ACHN (cell line): ENCODE data around the gene WTAP.
"Not testable (repeated sequence)": the region's sequence is repeated elsewhere in the genome, so short reads cannot be mapped to it uniquely, and the experiment has no call there.

Experiments used
- DNase-seq: peaks from one replicate; pipeline ENCODE4 v3.0.0-alpha.2; 2015
- in situ Hi-C: cut with HindIII; loops from 2 replicates; pipeline ENCODE4 v1.10.0; 2017; ENCODE audit warnings: low sequenced_read_pairs, low pct_ligation_motif_present, low pct_unique_long_range_greater_than_20kb

Gene WTAP

DNA sequence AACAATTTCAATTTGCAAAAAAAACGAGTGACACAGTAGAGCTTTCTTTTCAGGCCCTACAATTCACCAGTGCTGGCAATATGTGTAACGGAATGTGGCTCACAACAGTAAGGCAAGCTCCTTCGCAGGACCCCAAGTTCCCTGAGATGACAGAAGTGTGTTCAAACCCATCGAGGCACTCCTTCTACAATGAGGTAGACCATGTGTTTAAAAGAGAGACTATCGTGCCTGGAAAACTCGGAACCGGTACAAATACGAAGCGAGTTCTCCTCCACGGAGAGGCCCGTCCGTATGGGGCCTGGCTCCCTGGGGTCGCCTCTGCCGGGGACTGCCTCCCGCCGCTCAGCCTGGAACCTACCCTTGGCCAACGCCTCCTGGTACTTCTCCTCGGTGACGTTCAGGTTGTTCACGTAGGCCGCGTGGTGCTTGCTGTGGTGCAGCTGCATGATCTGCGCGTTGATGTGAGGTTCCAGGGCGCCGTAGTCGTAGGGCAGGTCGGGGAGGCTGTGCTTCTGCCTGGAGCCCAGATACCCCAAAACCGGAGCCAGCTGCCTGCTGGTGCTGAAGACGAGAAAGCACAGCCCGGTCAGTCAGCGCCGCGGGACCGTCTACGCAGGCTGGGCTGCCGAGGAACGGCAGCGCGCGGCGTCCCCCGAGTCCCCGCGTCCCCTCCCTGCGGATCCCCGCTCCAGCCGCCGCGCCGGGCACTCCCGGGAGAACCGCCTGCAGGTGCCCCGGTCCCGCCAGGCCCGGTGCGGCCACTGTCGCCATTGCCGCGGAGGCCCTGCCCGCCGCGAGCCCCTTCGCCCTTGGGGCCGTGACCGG is 34.8 kb upstream of the WTAP start:
- in situ Hi-C loops = no loop called here
- peak; percentile 50 for DNase-seq

DNA sequence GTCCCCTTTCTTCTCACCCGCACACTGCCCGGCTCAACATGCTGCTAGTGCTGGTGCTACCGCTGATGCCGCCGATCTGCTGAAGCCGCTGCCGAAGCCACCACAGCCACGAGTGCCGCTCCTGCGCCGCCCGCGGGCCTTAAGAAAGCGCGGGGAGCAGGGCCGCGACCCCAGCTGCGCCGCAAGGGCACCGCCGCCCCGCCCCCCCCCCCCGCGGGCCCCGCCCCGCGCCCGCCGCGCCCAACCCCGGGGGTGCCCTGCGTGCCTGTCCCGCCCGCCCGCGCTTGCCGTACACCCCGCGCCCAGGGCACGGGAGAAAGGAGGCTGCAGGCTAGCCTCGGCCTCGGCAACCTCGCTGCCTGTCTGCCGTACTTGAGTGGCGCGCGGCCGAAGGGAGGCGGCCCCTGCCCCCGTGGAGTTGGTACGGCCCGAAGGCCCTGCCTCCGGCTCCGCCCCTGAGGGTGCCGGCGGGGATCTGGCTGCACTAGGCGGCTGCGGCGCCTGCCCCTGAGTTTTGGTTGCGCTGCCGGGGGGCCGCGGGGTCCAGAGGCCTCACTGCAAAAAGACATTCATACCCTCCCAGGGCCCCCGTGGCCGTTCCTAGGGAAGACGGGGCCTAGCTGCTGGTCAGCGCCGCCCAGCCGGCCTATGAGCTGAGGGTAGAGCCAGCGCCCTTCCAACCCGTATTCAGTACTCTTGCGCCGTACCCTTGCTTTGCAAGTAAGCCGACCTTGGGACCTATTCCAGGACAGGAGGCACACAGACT is 34.0 kb upstream of the WTAP start, which contains the start of gene SOD2:
Gene SOD2, minus strand, starts transcription at position 114 of the 766 bp plus-strand sequence. Its CDS starts 74 bp downstream, at position 40.
- peak; percentile 81 for DNase-seq
- in situ Hi-C loops = no loop called here

DNA sequence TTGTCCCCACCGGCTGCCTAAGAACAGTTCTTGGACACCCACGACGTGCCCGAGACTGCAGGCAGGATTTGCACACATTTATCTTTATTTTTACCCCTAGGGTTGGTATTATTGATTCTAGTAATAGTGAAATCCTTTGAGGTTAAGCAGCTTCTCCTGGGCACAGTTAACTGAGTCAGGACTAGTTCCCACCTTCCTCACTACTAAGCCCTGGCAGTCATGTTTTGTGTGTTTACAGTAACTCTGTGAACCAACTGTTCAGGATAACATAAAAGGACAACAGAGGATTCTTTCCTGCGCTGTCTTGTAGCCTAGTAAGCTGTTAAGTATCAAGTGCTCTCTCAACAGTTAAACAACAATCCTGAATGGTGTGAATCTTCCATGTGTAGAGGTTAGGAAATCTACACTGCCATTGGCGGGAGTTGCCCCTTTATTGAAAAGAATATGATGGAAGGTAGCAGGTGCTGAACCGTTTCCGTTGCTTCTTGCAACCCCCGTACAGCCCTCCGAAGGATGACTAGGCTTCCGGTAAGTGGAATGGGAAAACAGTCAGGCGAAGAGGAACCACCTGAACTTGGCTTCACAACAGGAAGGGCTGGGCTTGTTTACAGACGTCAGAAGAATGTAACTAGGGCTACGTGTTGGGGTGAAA is 33.3 kb upstream of the WTAP start:
- DNase-seq = peak; percentile 48
- in situ Hi-C loops = no loop called here

- DNase-seq = no peak
- in situ Hi-C loops = no loop called here
These were observed 31.3 kb upstream of the WTAP start for GRCh38 chr6:159695984-159696383.

GRCh38 chr6:159700970-159701369 is 26.3 kb upstream of the WTAP start:
- no peak for DNase-seq
- in situ Hi-C loops = no loop called here

- DNase-seq = peak; percentile 70
- in situ Hi-C loops = no loop called here
These were observed 25.8 kb upstream of the WTAP start for GRCh38 chr6:159701413-159701999.

- in situ Hi-C loops = not testable (repeated sequence)
These were observed 16.7 kb upstream of the WTAP start for GRCh38 chr6:159710603-159711002.

DNA sequence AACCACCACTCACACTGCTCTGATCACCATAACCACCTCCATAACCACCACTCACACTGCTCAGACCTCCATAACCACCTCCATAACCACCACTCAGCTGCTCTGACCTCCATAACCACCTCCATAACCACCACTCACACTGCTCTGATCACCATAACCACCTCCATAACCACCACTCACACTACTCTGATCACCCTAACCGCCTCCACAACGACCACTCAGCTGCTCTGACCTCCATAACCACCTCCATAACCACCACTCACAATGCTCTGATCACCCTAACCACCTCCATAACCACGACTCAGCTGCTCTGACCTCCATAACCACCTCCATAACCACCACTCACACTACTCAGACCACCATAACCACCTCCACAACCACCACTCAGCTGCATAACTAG is 14.9 kb upstream of the WTAP start:
- in situ Hi-C loops, DNase-seq: not testable (repeated sequence)

More at GRCh38 chr6:159710603-159711002, 16.7 kb upstream of the WTAP start:
- not testable (repeated sequence) for DNase-seq

- no peak for DNase-seq
- in situ Hi-C loops = no loop called here
These were observed 13.3 kb upstream of the WTAP start for GRCh38 chr6:159713984-159714383.

DNA sequence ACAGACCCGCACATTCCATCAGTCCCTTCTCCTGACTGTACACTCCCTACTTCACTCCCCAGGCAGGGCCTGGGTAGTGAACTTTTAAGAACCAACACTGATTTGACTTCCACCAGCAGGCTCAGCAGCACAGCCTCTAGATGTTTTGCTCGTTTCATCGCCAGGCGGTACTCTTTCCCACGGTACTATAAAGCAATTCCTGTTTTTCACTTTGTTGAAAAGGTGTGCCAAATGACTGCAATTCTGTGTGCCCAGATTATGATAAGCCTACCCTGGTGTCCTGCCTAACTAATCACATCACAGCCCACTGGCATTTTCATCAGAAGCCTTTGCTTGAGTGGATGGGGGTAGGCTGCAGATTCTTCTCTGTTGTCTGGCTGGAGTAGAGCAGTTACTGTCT is 12.9 kb upstream of the WTAP start:
- DNase-seq = no peak
- in situ Hi-C loops = no loop called here

DNA sequence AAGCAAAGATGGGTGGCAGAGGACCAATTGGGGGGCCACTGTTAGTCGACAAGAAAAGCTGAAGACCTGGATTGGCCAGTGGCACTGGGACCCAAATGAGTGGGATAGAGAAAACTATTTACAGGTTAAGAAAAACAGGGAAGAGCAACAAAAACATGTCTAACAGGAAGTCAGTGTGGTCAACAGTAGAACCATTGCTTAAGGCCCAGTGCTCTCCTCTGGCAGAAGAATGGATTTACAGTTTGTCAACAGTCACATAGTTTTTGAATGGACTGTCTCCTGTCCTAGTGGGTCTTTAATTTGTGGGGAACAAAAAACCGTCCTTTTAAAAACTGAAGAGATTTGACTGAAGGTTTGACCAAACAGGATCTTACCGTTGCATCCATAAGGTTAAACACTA is 12.1 kb upstream of the WTAP start:
- in situ Hi-C loops = no loop called here
- no peak for DNase-seq

DNA sequence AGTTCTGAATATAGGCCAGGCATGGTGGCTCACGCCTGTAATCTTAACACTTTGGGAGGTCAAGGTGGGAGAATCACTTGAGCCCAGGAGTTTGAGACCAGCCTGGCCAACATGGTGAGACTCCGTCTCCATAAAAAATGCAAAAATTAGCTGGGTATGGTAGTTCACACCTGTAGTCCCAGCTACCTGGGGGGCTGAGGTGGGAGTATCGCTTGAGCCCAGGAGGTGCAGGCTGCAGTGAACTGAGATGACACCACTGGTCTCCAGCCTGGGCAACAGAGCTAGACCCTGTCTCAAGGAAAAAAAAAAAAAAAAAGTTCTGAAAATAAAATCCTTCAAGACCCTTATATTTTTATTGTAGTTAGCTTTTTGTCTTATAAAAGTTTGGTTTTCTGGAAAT is 11.7 kb upstream of the WTAP start:
- DNase-seq = no peak
- in situ Hi-C loops = no loop called here

- in situ Hi-C loops = no loop called here
- peak; percentile 22 for DNase-seq
These were observed 10.8 kb upstream of the WTAP start for GRCh38 chr6:159716247-159717096.

GRCh38 chr6:159718634-159719033 is 8.7 kb upstream of the WTAP start:
- in situ Hi-C loops = no loop called here

GRCh38 chr6:159719287-159719686 is 8.0 kb upstream of the WTAP start:
- in situ Hi-C loops = no loop called here
- DNase-seq = no peak

More at GRCh38 chr6:159718634-159719033, 8.7 kb upstream of the WTAP start:
- DNase-seq = no peak

GRCh38 chr6:159720708-159721107 is 6.6 kb upstream of the WTAP start:
- peak; percentile 31 for DNase-seq
- in situ Hi-C loops = no loop called here

DNA sequence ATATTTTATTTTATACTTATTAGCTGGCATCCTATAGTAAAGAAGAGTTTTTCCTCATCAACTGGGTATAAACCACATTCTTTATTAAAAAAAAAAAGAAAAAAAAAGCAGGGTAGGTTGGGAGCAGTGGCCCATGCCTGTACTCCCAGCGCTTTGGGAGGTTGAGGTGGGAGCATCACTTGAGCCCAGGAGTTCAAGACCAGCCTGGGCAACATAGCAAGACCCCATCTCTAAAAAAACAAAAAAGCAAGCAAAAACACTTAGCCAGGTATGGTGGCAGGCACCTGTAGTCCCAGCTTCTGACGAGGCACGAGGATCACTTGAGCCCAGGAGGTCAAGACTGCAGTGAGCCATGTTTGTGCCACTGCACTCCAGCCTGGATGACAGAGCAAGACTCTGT is 5.3 kb upstream of the WTAP start:
- in situ Hi-C loops = not testable (repeated sequence)

GRCh38 chr6:159722655-159723054 is 4.7 kb upstream of the WTAP start:
- DNase-seq = no peak
- in situ Hi-C loops = no loop called here

More for the DNA sequence above, 5.3 kb upstream of the WTAP start:
- not testable (repeated sequence) for DNase-seq
